ENCODE data around the gene BFSP1.

The BFSP1 gene

DNA sequence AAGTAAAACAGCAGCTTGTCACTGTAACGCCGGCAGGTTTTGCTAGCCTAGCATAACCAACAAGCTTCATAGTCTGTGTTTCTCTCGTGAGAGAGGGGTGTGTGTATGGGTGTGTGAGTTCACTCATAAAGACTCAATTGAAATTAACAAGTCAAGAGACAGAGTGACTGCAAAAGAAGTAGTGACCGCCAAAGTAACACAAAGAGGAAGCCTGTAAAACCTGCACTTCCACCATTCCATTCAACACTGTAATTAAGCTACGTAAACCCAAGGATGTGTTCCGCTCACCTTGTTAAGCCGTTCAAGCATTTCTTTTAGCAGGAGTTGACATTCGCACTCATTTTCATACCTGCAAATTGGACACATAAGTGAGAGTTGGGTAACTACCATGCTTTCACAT is 6.6 kb downstream of the BFSP1 start:
- Mint-ChIP-seq H3K36me3 (ENCODE audit: insufficient read depth) (no peaks in the 10 kb centered on the region), H3K27me3 (peaks cover 0 to 7% of the 10 kb centered on the region in 2 donors), H3K4me1 (ENCODE audit: low read depth in 2 of 2) (peaks cover 3% of the 10 kb centered on the region in 2 donors), H3K9me3 (no peaks in the 10 kb centered on the region), H3K4me3 (no peak overlapping the region), H3K27ac (no peak overlapping the region)
- DNase-seq (no peak), ATAC-seq (replicated peaks) (no peak)

DNA sequence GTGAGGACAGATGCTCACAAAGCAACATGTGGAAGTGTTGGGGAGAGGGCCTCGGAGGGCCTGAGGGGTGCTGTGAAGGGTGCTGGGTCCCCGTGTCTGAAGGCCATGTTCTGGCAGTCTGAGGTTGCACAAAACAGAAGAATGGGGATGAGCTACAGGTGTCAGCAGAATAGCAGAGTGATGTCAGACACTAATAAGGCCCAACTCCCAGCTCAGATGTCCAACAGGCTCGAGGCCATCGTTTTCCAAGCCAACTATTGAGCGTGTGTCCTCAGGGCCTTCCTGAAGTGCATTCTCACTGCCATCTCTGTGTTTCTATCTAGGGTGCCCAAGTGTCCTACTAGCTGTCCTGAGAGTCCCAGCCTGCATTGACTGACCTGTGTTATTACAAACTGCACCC is 7.9 kb downstream of the BFSP1 start:
- Mint-ChIP-seq H3K4me3 (no peak overlapping the region), H3K27me3 (no peaks in the 10 kb centered on the region), H3K9me3 (no peaks in the 10 kb centered on the region), H3K4me1 (ENCODE audit: low read depth in 2 of 2) (peaks cover 3% of the 10 kb centered on the region in 2 donors), H3K36me3 (ENCODE audit: insufficient read depth) (no peaks in the 10 kb centered on the region), H3K27ac (no peak overlapping the region)
- ATAC-seq (replicated peaks) (no peak), DNase-seq (no peak)

DNA sequence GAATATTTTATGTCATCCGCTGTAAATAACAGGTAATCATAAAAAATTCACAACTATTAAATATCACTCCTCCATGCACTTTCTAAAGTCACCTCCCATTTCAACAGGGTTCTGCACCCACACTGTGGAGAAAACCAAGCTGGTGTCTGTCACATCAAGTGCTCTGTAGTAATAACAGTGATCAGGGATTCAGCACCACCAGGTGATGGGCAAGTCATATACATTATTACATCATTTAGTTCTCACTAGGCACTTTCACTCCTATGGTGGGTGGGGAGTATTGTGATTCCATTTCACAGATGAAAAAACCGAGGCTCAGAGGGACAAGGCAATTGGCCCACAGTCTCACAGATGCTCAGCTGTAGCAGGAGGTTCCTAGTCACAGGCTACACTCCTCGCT is 8.7 kb downstream of the BFSP1 start:
- no peak overlapping the region for H3K4me3 Mint-ChIP-seq

DNA sequence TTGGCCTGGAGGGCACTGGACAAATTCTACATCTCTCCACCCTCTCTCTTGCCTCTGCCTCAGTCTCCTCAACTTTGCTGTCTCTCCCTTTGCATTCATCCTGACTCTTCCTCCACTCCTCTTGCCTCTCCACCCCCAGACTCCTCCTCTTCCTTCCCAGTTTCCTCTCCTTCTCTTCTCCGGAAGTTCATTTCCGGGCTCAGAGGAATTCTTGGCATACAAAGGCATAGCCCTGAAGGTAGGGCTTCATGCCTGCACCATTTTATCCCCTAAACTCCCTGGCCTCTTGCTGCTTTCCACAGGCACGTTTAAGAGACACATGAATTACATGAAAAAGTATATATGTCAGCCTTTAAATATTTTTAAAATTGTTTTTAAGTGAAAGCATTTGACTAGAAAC is 10.6 kb downstream of the BFSP1 start:
- Mint-ChIP-seq H3K4me1 (ENCODE audit: low read depth in 2 of 2) (peaks cover 3% of the 10 kb centered on the region in 2 donors), H3K9me3 (no peaks in the 10 kb centered on the region), H3K27ac (peak overlapping the region in 1 of 2 donors; percentile 80), H3K4me3 (no peak overlapping the region), H3K36me3 (ENCODE audit: insufficient read depth) (no peaks in the 10 kb centered on the region), H3K27me3 (no peaks in the 10 kb centered on the region)
- no peak for DNase-seq
- ATAC-seq (replicated peaks), result no peak

More for the DNA sequence above, 8.7 kb downstream of the BFSP1 start:
- Mint-ChIP-seq H3K9me3 (no peaks in the 10 kb centered on the region), H3K4me1 (ENCODE audit: low read depth in 2 of 2) (peaks cover 3% of the 10 kb centered on the region in 2 donors), H3K36me3 (ENCODE audit: insufficient read depth) (no peaks in the 10 kb centered on the region), H3K27me3 (no peaks in the 10 kb centered on the region), H3K27ac (no peak overlapping the region)
- no peak for ATAC-seq (replicated peaks)
- DNase-seq, result no peak

DNA sequence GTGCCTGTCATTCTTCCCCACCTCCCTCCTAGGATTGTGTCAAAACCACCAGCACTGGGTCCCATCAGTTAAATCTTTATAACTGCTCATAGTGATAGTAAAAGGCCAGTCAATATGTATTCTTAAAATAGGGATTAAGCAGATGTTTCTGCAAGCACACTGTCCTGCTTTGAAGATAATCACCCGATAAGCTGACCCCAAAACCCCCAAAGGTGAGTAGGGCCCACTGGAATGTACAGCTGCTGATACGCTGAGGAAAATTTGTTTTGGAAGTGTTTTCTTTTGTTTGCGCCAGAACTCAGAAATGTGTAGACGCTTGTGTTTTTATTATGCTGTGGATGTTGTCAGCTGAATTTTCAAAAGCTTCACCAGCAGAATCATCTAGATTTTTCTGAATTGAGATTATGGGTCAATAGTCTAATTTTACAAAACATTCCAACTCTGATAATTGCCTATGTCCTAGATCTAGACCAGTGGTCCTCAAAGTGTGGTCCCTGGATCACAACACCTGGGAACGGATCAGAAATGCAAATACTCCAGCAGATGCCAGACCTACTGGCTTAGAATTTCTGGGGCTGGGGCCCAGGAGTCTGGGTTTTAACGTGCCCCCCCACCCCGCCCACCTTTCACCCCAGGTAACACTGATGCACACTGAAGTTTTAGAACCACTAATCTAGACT is 11.4 kb downstream of the BFSP1 start:
- no peaks in the 10 kb centered on the region for H3K9me3 Mint-ChIP-seq
- no peaks in the 10 kb centered on the region for H3K27me3 Mint-ChIP-seq
- no peak overlapping the region for H3K27ac Mint-ChIP-seq
- DNase-seq (no peak), ATAC-seq (replicated peaks) (no peak)
- no peaks in the 10 kb centered on the region for H3K36me3 Mint-ChIP-seq (ENCODE audit: insufficient read depth)
- H3K4me1 Mint-ChIP-seq (ENCODE audit: low read depth in 2 of 2), result peaks cover 3% of the 10 kb centered on the region in 2 donors
- no peak overlapping the region for H3K4me3 Mint-ChIP-seq

DNA sequence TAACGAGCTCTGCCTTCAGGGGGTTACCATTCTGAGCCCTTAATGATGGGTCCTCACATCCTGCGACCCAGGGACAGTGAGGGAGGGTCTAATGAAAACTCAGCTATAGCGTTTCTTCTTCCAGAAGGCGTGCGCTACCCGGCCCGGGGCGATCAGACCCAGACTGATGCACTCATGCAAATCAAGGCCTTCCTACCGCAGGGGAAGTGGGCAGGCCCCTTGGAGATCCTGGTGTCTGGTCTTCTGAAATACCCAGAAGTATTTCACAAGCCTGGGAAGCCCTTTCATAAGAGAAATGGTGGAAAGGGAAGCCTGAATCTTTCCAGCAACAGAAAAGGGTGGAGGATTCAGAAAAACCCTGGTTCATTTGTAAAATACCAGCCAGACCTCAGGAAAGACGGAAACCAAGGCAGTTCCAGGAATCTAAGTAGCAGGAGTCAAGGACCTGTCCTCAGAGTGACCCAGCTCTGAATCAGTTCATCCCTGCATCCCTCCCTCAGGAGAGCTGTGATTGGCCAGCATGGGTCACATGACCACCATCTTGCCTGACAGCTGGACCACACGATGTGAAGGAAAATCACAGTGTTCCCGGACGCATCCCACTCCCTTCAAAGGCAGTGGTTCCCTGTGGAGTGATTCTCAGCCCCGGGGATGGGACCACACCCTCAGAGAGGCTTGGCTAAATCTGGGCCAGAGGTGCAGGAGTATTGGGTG is 12.7 kb downstream of the BFSP1 start:
- H3K4me3 Mint-ChIP-seq, result no peak overlapping the region
- DNase-seq, result no peak
- H3K9me3 Mint-ChIP-seq, result no peaks in the 10 kb centered on the region
- no peak overlapping the region for H3K27ac Mint-ChIP-seq
- no peaks in the 10 kb centered on the region for H3K36me3 Mint-ChIP-seq (ENCODE audit: insufficient read depth)
- peaks cover 3% of the 10 kb centered on the region in 2 donors for H3K4me1 Mint-ChIP-seq (ENCODE audit: low read depth in 2 of 2)
- no peaks in the 10 kb centered on the region for H3K27me3 Mint-ChIP-seq
- no peak for ATAC-seq (replicated peaks)

DNA sequence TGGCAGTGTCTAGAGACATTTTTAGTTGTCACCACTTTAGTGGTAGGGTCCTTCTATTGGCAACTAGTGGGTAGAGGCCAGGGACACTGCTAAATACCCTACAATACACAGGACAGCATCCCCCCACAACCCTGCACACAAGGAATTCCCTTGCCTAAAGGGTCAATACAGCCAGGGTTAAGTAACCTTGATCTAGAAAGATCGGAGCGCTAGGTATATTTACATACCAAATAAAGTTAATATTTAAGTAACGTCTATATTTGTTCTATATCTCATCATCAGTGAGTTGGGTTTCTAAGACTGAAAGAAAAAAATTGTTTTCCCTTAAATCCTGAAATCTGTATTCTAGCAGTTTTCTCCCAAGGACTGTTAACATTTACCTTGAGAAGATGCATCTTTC is 16.1 kb downstream of the BFSP1 start:
- peaks cover 16 to 17% of the 10 kb centered on the region in 2 donors for H3K4me1 Mint-ChIP-seq (ENCODE audit: low read depth in 2 of 2)
- peaks cover 0 to 3% of the 10 kb centered on the region in 2 donors for H3K9me3 Mint-ChIP-seq
- H3K36me3 Mint-ChIP-seq (ENCODE audit: insufficient read depth), result peaks cover 4% of the 10 kb centered on the region
- ATAC-seq (replicated peaks) (no peak), DNase-seq (no peak)
- no peaks in the 10 kb centered on the region for H3K27me3 Mint-ChIP-seq
- no peak overlapping the region for H3K4me3 Mint-ChIP-seq
- no peak overlapping the region for H3K27ac Mint-ChIP-seq

DNA sequence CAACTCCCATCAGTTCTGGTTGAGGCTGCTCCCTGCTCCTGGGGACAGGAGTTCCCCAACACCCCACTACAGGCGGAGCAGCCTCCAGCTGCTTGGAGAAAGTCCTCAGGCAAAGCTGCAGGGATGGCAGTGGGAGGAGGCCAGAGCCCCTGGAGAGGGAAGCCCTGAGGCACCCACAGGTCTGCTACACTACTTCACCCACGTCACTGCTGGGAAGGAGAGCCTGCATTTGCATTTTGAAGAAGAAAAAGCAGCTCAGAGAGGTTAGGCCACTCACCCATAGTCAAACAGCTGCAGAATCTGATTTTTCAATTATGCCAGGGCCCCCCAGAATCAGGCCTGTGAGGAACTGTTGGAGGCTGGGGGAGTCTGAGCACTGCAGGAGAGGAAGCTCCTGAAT is 17.2 kb downstream of the BFSP1 start:
- ATAC-seq (replicated peaks) (no peak), DNase-seq (no peak)
- Mint-ChIP-seq H3K27ac (no peak overlapping the region), H3K9me3 (peaks cover 0 to 3% of the 10 kb centered on the region in 2 donors), H3K27me3 (no peaks in the 10 kb centered on the region), H3K36me3 (ENCODE audit: insufficient read depth) (peaks cover 4% of the 10 kb centered on the region), H3K4me3 (no peak overlapping the region), H3K4me1 (ENCODE audit: low read depth in 2 of 2) (peaks cover 16 to 18% of the 10 kb centered on the region in 2 donors)

DNA sequence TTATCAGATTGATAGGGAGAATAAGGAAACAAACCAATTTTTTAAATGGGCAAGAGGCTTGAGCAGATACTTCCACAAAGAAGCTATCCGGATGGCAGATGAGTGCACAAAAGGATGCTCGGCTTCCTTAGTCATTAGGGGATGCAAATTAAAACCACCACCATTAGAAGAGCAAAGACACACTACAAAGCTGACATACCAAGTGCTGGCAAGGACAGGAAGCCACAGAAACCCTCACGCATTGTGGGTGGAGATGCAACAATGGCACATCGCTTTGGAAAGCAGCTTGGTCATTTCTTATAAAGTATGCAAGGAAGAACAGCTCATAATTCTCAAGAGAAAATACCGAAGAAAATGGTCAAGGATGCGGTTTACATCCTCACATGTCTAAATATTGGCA is 19.8 kb downstream of the BFSP1 start:
- peaks cover 0 to 3% of the 10 kb centered on the region in 2 donors for H3K9me3 Mint-ChIP-seq
- peaks cover 26 to 29% of the 10 kb centered on the region in 2 donors for H3K4me1 Mint-ChIP-seq (ENCODE audit: low read depth in 2 of 2)
- H3K27me3 Mint-ChIP-seq, result no peaks in the 10 kb centered on the region
- peak; percentile 67 for ATAC-seq (replicated peaks)
- DNase-seq, result no peak
- peak overlapping the region in 1 of 2 donors; percentile 41 for H3K27ac Mint-ChIP-seq
- peaks cover 4% of the 10 kb centered on the region for H3K36me3 Mint-ChIP-seq (ENCODE audit: insufficient read depth)
- peak overlapping the region; percentile 21 to 49 for H3K4me3 Mint-ChIP-seq

DNA sequence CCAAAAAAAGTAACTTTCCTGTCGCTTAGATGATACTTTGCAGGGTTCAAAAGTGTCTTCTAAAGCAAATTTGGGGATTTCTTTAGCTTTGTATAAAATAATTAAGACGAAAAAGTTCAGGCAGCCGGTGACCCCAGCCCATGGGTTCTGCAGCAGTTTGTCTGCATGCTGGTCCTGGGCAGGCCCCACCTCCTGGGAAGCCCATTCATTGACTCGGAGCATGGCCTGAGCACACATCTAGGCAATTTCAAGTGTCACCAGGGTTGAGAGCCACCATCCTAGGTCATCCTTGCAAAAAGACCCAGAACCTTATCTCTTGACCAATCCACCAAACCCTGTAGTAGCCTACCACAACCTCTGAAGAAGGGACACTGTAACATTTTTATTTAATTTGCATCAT is 20.6 kb downstream of the BFSP1 start:
- no peak for DNase-seq
- H3K36me3 Mint-ChIP-seq (ENCODE audit: insufficient read depth), result peaks cover 7% of the 10 kb centered on the region
- no peak overlapping the region for H3K27ac Mint-ChIP-seq
- peaks cover 0 to 3% of the 10 kb centered on the region in 2 donors for H3K9me3 Mint-ChIP-seq
- H3K4me1 Mint-ChIP-seq (ENCODE audit: low read depth in 2 of 2), result peaks cover 33 to 36% of the 10 kb centered on the region in 2 donors
- H3K27me3 Mint-ChIP-seq, result no peaks in the 10 kb centered on the region
- ATAC-seq (replicated peaks), result no peak
- H3K4me3 Mint-ChIP-seq, result no peak overlapping the region

DNA sequence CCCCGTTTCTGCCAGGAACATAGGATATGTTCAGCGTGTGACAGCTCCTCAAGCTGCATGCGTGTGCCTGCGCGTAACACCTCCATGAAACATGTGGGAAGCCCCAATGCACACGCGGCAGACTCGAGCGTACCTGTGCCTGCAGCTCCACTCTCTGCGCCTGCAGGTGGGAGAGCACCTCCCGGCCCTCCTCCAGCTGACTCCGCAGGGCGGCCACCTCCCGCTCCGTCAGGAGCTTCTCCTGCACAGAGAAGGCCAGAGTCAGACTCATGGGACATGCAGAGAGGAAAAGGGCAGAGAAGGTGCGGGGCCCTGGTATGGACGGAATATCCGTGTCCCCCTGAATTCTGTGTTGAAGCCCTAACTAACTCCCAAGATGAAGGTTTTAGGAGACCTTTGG is 22.4 kb downstream of the BFSP1 start:
- Mint-ChIP-seq H3K27ac (no peak overlapping the region), H3K36me3 (ENCODE audit: insufficient read depth) (peaks cover 9% of the 10 kb centered on the region), H3K4me3 (no peak overlapping the region), H3K4me1 (ENCODE audit: low read depth in 2 of 2) (peaks cover 50 to 53% of the 10 kb centered on the region in 2 donors), H3K9me3 (peaks cover 0 to 3% of the 10 kb centered on the region in 2 donors), H3K27me3 (no peaks in the 10 kb centered on the region)
- no peak for ATAC-seq (replicated peaks)
- no peak for DNase-seq

DNA sequence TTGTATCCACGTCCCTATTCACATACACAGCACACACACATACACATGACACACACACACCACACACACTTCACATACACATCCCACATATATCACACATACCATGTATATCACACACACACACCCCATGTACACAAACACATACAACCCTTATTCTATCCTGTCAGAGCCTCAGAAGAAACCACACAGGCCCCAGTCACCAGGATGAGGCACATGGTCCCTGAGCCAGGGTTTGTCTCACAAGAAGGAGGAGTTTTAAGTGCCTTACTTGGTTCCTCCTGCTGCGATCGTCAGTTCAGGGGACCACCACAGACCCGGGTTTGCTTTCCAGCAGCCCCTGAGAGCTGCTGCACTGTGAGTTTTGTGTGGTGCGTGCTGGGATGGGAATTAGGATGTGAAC is 23.6 kb downstream of the BFSP1 start:
- no peaks in the 10 kb centered on the region for H3K27me3 Mint-ChIP-seq
- ATAC-seq (replicated peaks), result no peak
- H3K4me1 Mint-ChIP-seq (ENCODE audit: low read depth in 2 of 2), result peaks cover 53 to 56% of the 10 kb centered on the region in 2 donors
- DNase-seq, result no peak
- no peak overlapping the region for H3K4me3 Mint-ChIP-seq
- peaks cover 0 to 3% of the 10 kb centered on the region in 2 donors for H3K9me3 Mint-ChIP-seq
- peaks cover 9% of the 10 kb centered on the region for H3K36me3 Mint-ChIP-seq (ENCODE audit: insufficient read depth)
- H3K27ac Mint-ChIP-seq, result peak overlapping the region in 1 of 2 donors; percentile 24

DNA sequence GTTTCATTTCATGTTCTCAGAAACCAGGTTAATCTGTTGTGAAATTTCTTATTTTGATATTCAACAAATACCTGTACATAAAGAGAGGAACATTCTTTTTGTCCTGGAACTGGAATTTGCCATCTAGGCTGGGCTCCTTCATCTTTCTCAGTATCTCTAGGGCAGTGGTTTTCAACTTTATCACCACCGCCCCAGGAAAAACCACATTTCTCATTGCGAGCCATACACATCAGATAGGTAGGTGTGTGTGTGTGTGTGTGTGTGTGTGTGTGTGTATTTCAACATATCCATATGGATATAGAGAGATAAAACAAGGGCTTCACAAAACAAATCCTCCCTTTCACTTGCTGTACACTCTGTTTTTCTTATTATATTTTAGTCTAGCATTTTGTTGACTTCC is 24.1 kb downstream of the BFSP1 start:
- H3K4me3 Mint-ChIP-seq, result peak overlapping the region; percentile 45 to 65
- DNase-seq (no peak), ATAC-seq (replicated peaks) (no peak)
- peaks cover 0 to 3% of the 10 kb centered on the region in 2 donors for H3K9me3 Mint-ChIP-seq
- peak overlapping the region; percentile 24 to 85 for H3K27ac Mint-ChIP-seq
- peaks cover 50 to 55% of the 10 kb centered on the region in 2 donors for H3K4me1 Mint-ChIP-seq (ENCODE audit: low read depth in 2 of 2)
- peaks cover 5% of the 10 kb centered on the region for H3K36me3 Mint-ChIP-seq (ENCODE audit: insufficient read depth)
- no peaks in the 10 kb centered on the region for H3K27me3 Mint-ChIP-seq

Data from effector memory CD8-positive, alpha-beta T cell (primary cell).